Calu3 (cell line): ENCODE results near the gene ARL4A. TPM values are rescaled to one million over a fixed set of nuclear protein-coding genes. Genes with fewer than 3 reads are reported as not detected.

Experiments
- BruUV-seq: library from RNA; stranded (reverse); fragments of 400-500 nt; replicated peaks from 2 replicates; lab custom pipeline; 2021; lab: Mats Ljungman, UMichigan
- CTCF ChIA-PET: fragments of 300-600 bp; sonication (Branson Sonifier 250); formaldehyde crosslinking; loops from one replicate; lab custom pipeline; 2022; ENCODE audit warnings: antibody characterized with exemption; lab: Charles Lee
- DNase-seq: peaks from one replicate; pipeline ENCODE4 v3.0.0; 2022
- H3K27ac Mint-ChIP-seq: one replicate; pipeline ENCODE4 v1.8.0; 2022; ENCODE audit warnings: mixed read lengths; ENCODE audit not compliant: unreplicated experiment
- H3K27me3 Mint-ChIP-seq: one replicate; pipeline ENCODE4 v1.8.0; 2022; ENCODE audit warnings: mixed read lengths; ENCODE audit not compliant: unreplicated experiment
- H3K36me3 Mint-ChIP-seq: one replicate; pipeline ENCODE4 v1.8.0; 2022; ENCODE audit warnings: mild to moderate bottlenecking, moderate library complexity, mixed read lengths; ENCODE audit not compliant: insufficient read depth, unreplicated experiment
- H3K4me1 Mint-ChIP-seq: one replicate; pipeline ENCODE4 v1.8.0; 2022; ENCODE audit warnings: mild to moderate bottlenecking, low read depth, mixed read lengths; ENCODE audit not compliant: unreplicated experiment
- H3K4me3 Mint-ChIP-seq: one replicate; pipeline ENCODE4 v1.8.0; 2022; ENCODE audit warnings: mild to moderate bottlenecking, low read depth, moderate library complexity, mixed read lengths; ENCODE audit not compliant: unreplicated experiment
- H3K9me3 Mint-ChIP-seq: one replicate; pipeline ENCODE4 v1.8.0; 2022; ENCODE audit warnings: low read depth, mixed read lengths; ENCODE audit not compliant: unreplicated experiment
- CTCF ChIP-seq: fragments of 200-600 bp; IDR thresholded peaks from one replicate; pipeline ENCODE4 v1.8.0; 2022; ENCODE audit warnings: antibody characterized with exemption; ENCODE audit not compliant: unreplicated experiment
- intact Hi-C: fragments of 100-400 bp; cut with micrococcal nuclease; formaldehyde crosslinking; loops from one replicate; pipeline ENCODE4 v1.10.0; 2022; ENCODE audit not compliant: unreplicated experiment
- total RNA-seq: library from RNA; stranded (reverse); gene quantifications from 2 replicates; pipeline ENCODE4 v1.2.3, GENCODE V29; 2022

Gene ARL4A
- total RNA-seq, 1 experiment from 2014 or later: 31.9 TPM

- DNase-seq: no peak
- CTCF ChIA-PET: interaction anchor here (1.0 to 2.0 kb wide), 3 partner anchors 38 to 177 kb away, joined by 3 to 17 read pairs (median 12); partner anchors contain the start of gene ARL4A
- peak overlapping the region; percentile 81 for H3K27ac Mint-ChIP-seq
These were observed 38.6 kb upstream of the ARL4A start for GRCh38 chr7:12648704-12649261.

GRCh38 chr7:12649348-12649747, 38.1 kb upstream of the ARL4A start:
- TF ChIP-seq CTCF: no peak
- H3K4me3 Mint-ChIP-seq: peak overlapping the region; percentile 34
- intact Hi-C loops: loop anchor here (5.0 kb wide), 1 partner anchor 153 kb away; no protein-coding TSS in a partner anchor
- CTCF ChIA-PET: interaction anchor here (0.5 to 1.5 kb wide), 5 partner anchors 10 to 1230 kb away, joined by 3 to 12 read pairs (median 3); partner anchors contain the start of gene ARL4A
- H3K9me3 Mint-ChIP-seq: no peaks in the 10 kb centered on the region
- H3K27me3 Mint-ChIP-seq: no peaks in the 10 kb centered on the region
- H3K36me3 Mint-ChIP-seq: peaks cover 27% of the 10 kb centered on the region
- H3K4me1 Mint-ChIP-seq: peaks cover 72% of the 10 kb centered on the region
- BruUV-seq: no TSS peak
- no peak for DNase-seq
- H3K27ac Mint-ChIP-seq: peak overlapping the region; percentile 81

More at GRCh38 chr7:12648704-12649261, 38.6 kb upstream of the ARL4A start:
- TF ChIP-seq CTCF: no peak
- BruUV-seq: no TSS peak
- Mint-ChIP-seq H3K4me1 (peaks cover 71% of the 10 kb centered on the region), H3K36me3 (peaks cover 27% of the 10 kb centered on the region), H3K27me3 (no peaks in the 10 kb centered on the region), H3K9me3 (no peaks in the 10 kb centered on the region), H3K4me3 (peak overlapping the region; percentile 34)
- intact Hi-C loops: loop anchor here (5.0 kb wide), 1 partner anchor 154 kb away; no protein-coding TSS in a partner anchor

- no TSS peak for BruUV-seq
- DNase-seq: peak; percentile 28
These were observed 37.4 kb upstream of the ARL4A start for GRCh38 chr7:12650080-12650479.

GRCh38 chr7:12653110-12653509, 34.3 kb upstream of the ARL4A start:
- intact Hi-C loops: no loop called here
- Mint-ChIP-seq H3K27me3 (no peaks in the 10 kb centered on the region), H3K36me3 (peaks cover 26% of the 10 kb centered on the region), H3K9me3 (no peaks in the 10 kb centered on the region), H3K4me3 (no peak overlapping the region), H3K27ac (no peak overlapping the region), H3K4me1 (peaks cover 51% of the 10 kb centered on the region)
- no TSS peak for BruUV-seq
- CTCF ChIA-PET: interaction anchor here (0.7 kb wide), 1 partner anchor 377 kb away, joined by 4 read pairs; no protein-coding TSS in a partner anchor
- no peak for DNase-seq
- TF ChIP-seq CTCF: no peak

More at GRCh38 chr7:12650080-12650479, 37.4 kb upstream of the ARL4A start:
- Mint-ChIP-seq H3K4me1 (peaks cover 72% of the 10 kb centered on the region), H3K27ac (peak overlapping the region; percentile 81), H3K36me3 (peaks cover 27% of the 10 kb centered on the region), H3K9me3 (no peaks in the 10 kb centered on the region), H3K27me3 (no peaks in the 10 kb centered on the region), H3K4me3 (peak overlapping the region; percentile 34)
- intact Hi-C loops: no loop called here
- CTCF ChIA-PET: interaction anchor here (0.5 to 1.5 kb wide), 4 partner anchors 11 to 1230 kb away, joined by 3 to 12 read pairs (median 3); partner anchors contain the start of gene ARL4A
- TF ChIP-seq CTCF: no peak
